Measurements from ENCODE around the gene EHHADH.

- no peak for TF ChIP-seq ZNF317 (CRISPR knock-in tag; IDR thresholded peaks at IDR 0.05; ENCODE audit: borderline replicate concordance, low read depth)
- TF ChIP-seq USF2 (CRISPR knock-in tag; IDR thresholded peaks at IDR 0.05) = no peak
- TF ChIP-seq CTCF (IDR thresholded peaks at IDR 0.05) = no peak
- no peak for TF ChIP-seq NFYB (CRISPR knock-in tag; conservative IDR thresholded peaks at IDR 0.05; ENCODE audit: low read depth)
- no peak for TF ChIP-seq NFE2L1 (CRISPR knock-in tag; IDR thresholded peaks at IDR 0.05)
- TF ChIP-seq PRDM15 (CRISPR knock-in tag; IDR thresholded peaks at IDR 0.05) = no peak
- TF ChIP-seq ETV6 (CRISPR knock-in tag; IDR thresholded peaks at IDR 0.05) = no peak
- no peak for TF ChIP-seq ZNF671 (CRISPR knock-in tag; IDR thresholded peaks at IDR 0.05)
These were observed 36.4 kb upstream of the EHHADH start for GRCh38 chr3:185290266-185290665.
